Measurements from ENCODE around the gene WDR5B. TPM values are rescaled to one million over a fixed set of nuclear protein-coding genes. Genes with fewer than 3 reads are reported as not detected.

WDR5B gene
- total RNA-seq, 3 donors from 2014 or later (not counting 1 experiment from before 2014, with no cell fraction given): 5.1 to 9.4 (median 6.3) TPM

- no peak for DNase-seq
- Histone ChIP-seq H3K36me3 (ENCODE audit: control insufficient read depth, insufficient read depth, low read length) (peaks cover 51% of the 10 kb centered on the region), H3K9me3 (ENCODE audit: control insufficient read depth, insufficient read depth, low read length) (no peaks in the 10 kb centered on the region), H3K27ac (ENCODE audit: low read length) (no peak overlapping the region), H3K4me1 (ENCODE audit: control insufficient read depth, insufficient read depth, low read length) (no peaks in the 10 kb centered on the region), H3K4me3 (ENCODE audit: low read length) (no peak overlapping the region), H3K27me3 (ENCODE audit: control insufficient read depth, insufficient read depth, low read length) (no peaks in the 10 kb centered on the region)
- H3K4me3 Mint-ChIP-seq: no peak overlapping the region
- H3K27me3 Mint-ChIP-seq (ENCODE audit: low read depth in 2 of 2): no peaks in the 10 kb centered on the region
- WGBS (ENCODE audit: insufficient coverage): 92% methylated on average over 3 of the region's 3 CpGs
- H3K27ac Mint-ChIP-seq: no peak overlapping the region
- intact Hi-C loops (cut with micrococcal nuclease): no loop called here
- peaks cover 0 to 5% of the 10 kb centered on the region in 2 donors for H3K4me1 Mint-ChIP-seq
- TF ChIP-seq CTCF (IDR thresholded peaks at IDR 0.05): no peak
- no peaks in the 10 kb centered on the region for H3K36me3 Mint-ChIP-seq
- no peak for ATAC-seq
- no peaks in the 10 kb centered on the region for H3K9me3 Mint-ChIP-seq
Measured at GRCh38 chr3:122405015-122405414, 10.8 kb downstream of the WDR5B start.

GRCh38 chr3:122403489-122403888, 12.4 kb downstream of the WDR5B start:
- no peaks in the 10 kb centered on the region for H3K4me1 ChIP-seq (ENCODE audit: control insufficient read depth, insufficient read depth, low read length)
- no peaks in the 10 kb centered on the region for H3K27me3 ChIP-seq (ENCODE audit: control insufficient read depth, insufficient read depth, low read length)
- no peaks in the 10 kb centered on the region for H3K9me3 ChIP-seq (ENCODE audit: control insufficient read depth, insufficient read depth, low read length)
- no peak overlapping the region for H3K4me3 ChIP-seq (ENCODE audit: low read length)
- TF ChIP-seq CTCF (IDR thresholded peaks at IDR 0.05): no peak
- DNase-seq: no peak
- no peak overlapping the region for H3K27ac ChIP-seq (ENCODE audit: low read length)
- Mint-ChIP-seq H3K27me3 (ENCODE audit: low read depth in 2 of 2) (no peaks in the 10 kb centered on the region), H3K36me3 (no peaks in the 10 kb centered on the region), H3K9me3 (no peaks in the 10 kb centered on the region), H3K4me3 (no peak overlapping the region), H3K27ac (no peak overlapping the region), H3K4me1 (no peaks in the 10 kb centered on the region)
- WGBS (ENCODE audit: insufficient coverage): 92% methylated on average over 6 of the region's 6 CpGs
- intact Hi-C loops (cut with micrococcal nuclease): no loop called here
- no peak for ATAC-seq
- peaks cover 44% of the 10 kb centered on the region for H3K36me3 ChIP-seq (ENCODE audit: control insufficient read depth, insufficient read depth, low read length)

- Mint-ChIP-seq H3K9me3 (no peaks in the 10 kb centered on the region), H3K4me1 (peaks cover 0 to 5% of the 10 kb centered on the region in 2 donors), H3K36me3 (no peaks in the 10 kb centered on the region), H3K27me3 (ENCODE audit: low read depth in 2 of 2) (no peaks in the 10 kb centered on the region), H3K4me3 (no peak overlapping the region), H3K27ac (no peak overlapping the region)
- DNase-seq (no peak), ATAC-seq (no peak)
- H3K27me3 ChIP-seq (ENCODE audit: control insufficient read depth, insufficient read depth, low read length): no peaks in the 10 kb centered on the region
- intact Hi-C loops (cut with micrococcal nuclease): no loop called here
- H3K36me3 ChIP-seq (ENCODE audit: control insufficient read depth, insufficient read depth, low read length): peaks cover 9% of the 10 kb centered on the region
- 100% methylated on average over 1 of the region's 2 CpGs for WGBS (ENCODE audit: insufficient coverage)
- no peak for TF ChIP-seq CTCF (IDR thresholded peaks at IDR 0.05)
- no peaks in the 10 kb centered on the region for H3K4me1 ChIP-seq (ENCODE audit: control insufficient read depth, insufficient read depth, low read length)
- no peak overlapping the region for H3K27ac ChIP-seq (ENCODE audit: low read length)
- H3K9me3 ChIP-seq (ENCODE audit: control insufficient read depth, insufficient read depth, low read length): no peaks in the 10 kb centered on the region
- no peak overlapping the region for H3K4me3 ChIP-seq (ENCODE audit: low read length)
Measured at GRCh38 chr3:122398920-122399319, 16.9 kb downstream of the WDR5B start.

- H3K27ac Mint-ChIP-seq: no peak overlapping the region
- H3K4me3 Mint-ChIP-seq: no peak overlapping the region
- Histone ChIP-seq H3K36me3 (ENCODE audit: control insufficient read depth, insufficient read depth, low read length) (no peaks in the 10 kb centered on the region), H3K27ac (ENCODE audit: low read length) (no peak overlapping the region), H3K9me3 (ENCODE audit: control insufficient read depth, insufficient read depth, low read length) (no peaks in the 10 kb centered on the region), H3K27me3 (ENCODE audit: control insufficient read depth, insufficient read depth, low read length) (no peaks in the 10 kb centered on the region), H3K4me3 (ENCODE audit: low read length) (no peak overlapping the region), H3K4me1 (ENCODE audit: control insufficient read depth, insufficient read depth, low read length) (no peaks in the 10 kb centered on the region)
- ATAC-seq: no peak
- 100% methylated on average over 1 of the region's 1 CpG for WGBS (ENCODE audit: insufficient coverage)
- no peaks in the 10 kb centered on the region for H3K36me3 Mint-ChIP-seq
- no peak for TF ChIP-seq CTCF (IDR thresholded peaks at IDR 0.05)
- DNase-seq: no peak
- H3K9me3 Mint-ChIP-seq: no peaks in the 10 kb centered on the region
- peaks cover 3 to 5% of the 10 kb centered on the region in 2 donors for H3K4me1 Mint-ChIP-seq
- intact Hi-C loops (cut with micrococcal nuclease): no loop called here
- no peaks in the 10 kb centered on the region for H3K27me3 Mint-ChIP-seq (ENCODE audit: low read depth in 2 of 2)
Measured at GRCh38 chr3:122397201-122397600, 18.7 kb downstream of the WDR5B start.
